LNCaP clone FGC (cell line): Measurements from ENCODE around the gene ANKRD34A.
A peak's percentile ranks its signal among the peaks of the same experiment; 100 is the strongest.

Experiments used
- DNase-seq: peaks from one replicate; pipeline ENCODE4 v3.0.0-alpha.2; 2011; ENCODE audit warnings: low read depth
- H3K4me3 ChIP-seq: 2 replicates; pipeline ENCODE4 v1.5.1; 2011; ENCODE audit warnings: mild to moderate bottlenecking, low read depth, low read length, control low read depth
- CTCF ChIP-seq: IDR thresholded peaks from 2 replicates; pipeline ENCODE4 v1.5.1; 2012; ENCODE audit warnings: mild to moderate bottlenecking; ENCODE audit not compliant: control insufficient read depth, insufficient read depth; ENCODE audit errors: extremely low read depth

ANKRD34A gene

GRCh38 chr1:145983206-145983675, 18.9 kb upstream of the ANKRD34A start:
- no peak for DNase-seq
- no peak overlapping the region for H3K4me3 ChIP-seq
- no peak for TF ChIP-seq CTCF

- TF ChIP-seq CTCF: no peak
- H3K4me3 ChIP-seq: no peak overlapping the region
- no peak for DNase-seq
These were observed 17.8 kb upstream of the ANKRD34A start for GRCh38 chr1:145982010-145982723.

- DNase-seq: no peak
- no peak overlapping the region for H3K4me3 ChIP-seq
- TF ChIP-seq CTCF: no peak
These were observed 16.2 kb upstream of the ANKRD34A start for GRCh38 chr1:145980457-145980994.

GRCh38 chr1:145979746-145980456, 15.5 kb upstream of the ANKRD34A start:
- H3K4me3 ChIP-seq: no peak overlapping the region
- DNase-seq: no peak
- TF ChIP-seq CTCF: no peak

- no peak overlapping the region for H3K4me3 ChIP-seq
- DNase-seq: peak; percentile 96
These were observed 14.7 kb upstream of the ANKRD34A start for GRCh38 chr1:145978854-145979745.

More at GRCh38 chr1:145978854-145979745, 14.7 kb upstream of the ANKRD34A start:
- TF ChIP-seq CTCF: no peak
